ENCODE data around the gene RARS1.

RARS1 gene

GRCh38 chr5:168449166-168449565, 37.1 kb upstream of the RARS1 start:
- CTCF ChIA-PET, result no interaction called here
- no peaks in the 10 kb centered on the region for H3K9me3 ChIP-seq (ENCODE audit: control extremely low read depth in 1 of 5, control insufficient read depth in 4 of 5, insufficient read depth in 2 of 5, low read depth in 1 of 5, low read length in 4 of 5)
- 100% methylated on average over 1 of the region's 2 CpGs for WGBS (ENCODE audit: insufficient coverage)
- no peaks in the 10 kb centered on the region for H3K4me1 ChIP-seq (ENCODE audit: control extremely low read depth in 1 of 4, control insufficient read depth in 4 of 4, insufficient read depth in 4 of 4, low read length in 3 of 4)
- POLR2A ChIA-PET, result no interaction called here
- no peaks in the 10 kb centered on the region for H3K27me3 ChIP-seq (replicated peaks in 2 of 5; ENCODE audit: control insufficient read depth in 4 of 5, insufficient read depth in 5 of 5, low read length in 4 of 5)
- H3K36me3 ChIP-seq (ENCODE audit: control insufficient read depth in 4 of 4, insufficient read depth in 4 of 4, low read length in 3 of 4), result no peaks in the 10 kb centered on the region
- no peak overlapping the region for H3K4me3 ChIP-seq (ENCODE audit: control insufficient read depth in 1 of 7, extremely low read depth in 1 of 7, insufficient read depth in 4 of 7, low read depth in 2 of 7, low read length in 6 of 7)
- no peak for DNase-seq
- H3K27ac ChIP-seq (ENCODE audit: insufficient read depth in 1 of 2, low read depth in 1 of 2, low read length in 2 of 2, poor library complexity in 1 of 2, severe bottlenecking in 2 of 2), result no peak overlapping the region

GRCh38 chr5:168451565-168451964, 34.7 kb upstream of the RARS1 start:
- H3K4me3 ChIP-seq (ENCODE audit: control insufficient read depth in 1 of 7, extremely low read depth in 1 of 7, insufficient read depth in 4 of 7, low read depth in 2 of 7, low read length in 6 of 7), result no peak overlapping the region
- H3K27ac ChIP-seq (ENCODE audit: insufficient read depth in 1 of 2, low read depth in 1 of 2, low read length in 2 of 2, poor library complexity in 1 of 2, severe bottlenecking in 2 of 2), result no peak overlapping the region
- no peaks in the 10 kb centered on the region for H3K27me3 ChIP-seq (replicated peaks in 2 of 5; ENCODE audit: control insufficient read depth in 4 of 5, insufficient read depth in 5 of 5, low read length in 4 of 5)
- H3K9me3 ChIP-seq (ENCODE audit: control extremely low read depth in 1 of 5, control insufficient read depth in 4 of 5, insufficient read depth in 2 of 5, low read depth in 1 of 5, low read length in 4 of 5), result no peaks in the 10 kb centered on the region
- H3K4me1 ChIP-seq (ENCODE audit: control extremely low read depth in 1 of 4, control insufficient read depth in 4 of 4, insufficient read depth in 4 of 4, low read length in 3 of 4), result peaks cover 0 to 2% (median 0%) of the 10 kb centered on the region in 4 experiments
- ChIA-PET POLR2A (no interaction called here), CTCF (no interaction called here)
- no peaks in the 10 kb centered on the region for H3K36me3 ChIP-seq (ENCODE audit: control insufficient read depth in 4 of 4, insufficient read depth in 4 of 4, low read length in 3 of 4)
- WGBS (ENCODE audit: insufficient coverage), result 100% methylated on average over 2 of the region's 3 CpGs
- DNase-seq, result no peak

- H3K27me3 ChIP-seq (replicated peaks in 2 of 5; ENCODE audit: control insufficient read depth in 4 of 5, insufficient read depth in 5 of 5, low read length in 4 of 5), result no peaks in the 10 kb centered on the region
- no peak overlapping the region for H3K4me3 ChIP-seq (ENCODE audit: control insufficient read depth in 1 of 7, extremely low read depth in 1 of 7, insufficient read depth in 4 of 7, low read depth in 2 of 7, low read length in 6 of 7)
- no peak overlapping the region for H3K27ac ChIP-seq (ENCODE audit: insufficient read depth in 1 of 2, low read depth in 1 of 2, low read length in 2 of 2, poor library complexity in 1 of 2, severe bottlenecking in 2 of 2)
- H3K36me3 ChIP-seq (ENCODE audit: control insufficient read depth in 4 of 4, insufficient read depth in 4 of 4, low read length in 3 of 4), result no peaks in the 10 kb centered on the region
- DNase-seq, result no peak
- peaks cover 0 to 4% (median 0%) of the 10 kb centered on the region in 5 experiments for H3K9me3 ChIP-seq (ENCODE audit: control extremely low read depth in 1 of 5, control insufficient read depth in 4 of 5, insufficient read depth in 2 of 5, low read depth in 1 of 5, low read length in 4 of 5)
- peaks cover 0 to 2% (median 0%) of the 10 kb centered on the region in 4 experiments for H3K4me1 ChIP-seq (ENCODE audit: control extremely low read depth in 1 of 4, control insufficient read depth in 4 of 4, insufficient read depth in 4 of 4, low read length in 3 of 4)
- POLR2A ChIA-PET, result no interaction called here
- over 99% methylated on average over 12 of the region's 12 CpGs for WGBS (ENCODE audit: insufficient coverage)
- CTCF ChIA-PET, result interaction anchor here (1.2 kb wide), 1 partner anchor 31 kb away, joined by 3 read pairs; the partner anchor contains the start of gene RARS1
Observed at GRCh38 chr5:168455201-168455600, 31.1 kb upstream of the RARS1 start.

- Histone ChIP-seq H3K4me3 (ENCODE audit: control insufficient read depth in 1 of 7, extremely low read depth in 1 of 7, insufficient read depth in 4 of 7, low read depth in 2 of 7, low read length in 6 of 7) (no peak overlapping the region), H3K27me3 (replicated peaks in 2 of 5; ENCODE audit: control insufficient read depth in 4 of 5, insufficient read depth in 5 of 5, low read length in 4 of 5) (no peaks in the 10 kb centered on the region), H3K9me3 (ENCODE audit: control extremely low read depth in 1 of 5, control insufficient read depth in 4 of 5, insufficient read depth in 2 of 5, low read depth in 1 of 5, low read length in 4 of 5) (peaks cover 0 to 4% (median 0%) of the 10 kb centered on the region in 5 experiments), H3K36me3 (ENCODE audit: control insufficient read depth in 4 of 4, insufficient read depth in 4 of 4, low read length in 3 of 4) (no peaks in the 10 kb centered on the region), H3K27ac (ENCODE audit: insufficient read depth in 1 of 2, low read depth in 1 of 2, low read length in 2 of 2, poor library complexity in 1 of 2, severe bottlenecking in 2 of 2) (no peak overlapping the region), H3K4me1 (ENCODE audit: control extremely low read depth in 1 of 4, control insufficient read depth in 4 of 4, insufficient read depth in 4 of 4, low read length in 3 of 4) (peaks cover 0 to 2% (median 0%) of the 10 kb centered on the region in 4 experiments)
- POLR2A ChIA-PET, result no interaction called here
- 100% methylated on average over 3 of the region's 3 CpGs for WGBS (ENCODE audit: insufficient coverage)
- DNase-seq, result no peak
- CTCF ChIA-PET, result interaction anchor here (1.2 kb wide), 1 partner anchor 32 kb away, joined by 3 read pairs; no protein-coding TSS in a partner anchor
Observed at GRCh38 chr5:168457542-168457941, 28.7 kb upstream of the RARS1 start.

- 92% methylated on average over 8 of the region's 9 CpGs for WGBS (ENCODE audit: insufficient coverage)
- no peaks in the 10 kb centered on the region for H3K27me3 ChIP-seq (replicated peaks in 2 of 5; ENCODE audit: control insufficient read depth in 4 of 5, insufficient read depth in 5 of 5, low read length in 4 of 5)
- DNase-seq, result no peak
- H3K4me1 ChIP-seq (ENCODE audit: control extremely low read depth in 1 of 4, control insufficient read depth in 4 of 4, insufficient read depth in 4 of 4, low read length in 3 of 4), result peaks cover 0 to 5% (median 0%) of the 10 kb centered on the region in 4 experiments
- H3K36me3 ChIP-seq (ENCODE audit: control insufficient read depth in 4 of 4, insufficient read depth in 4 of 4, low read length in 3 of 4), result no peaks in the 10 kb centered on the region
- POLR2A ChIA-PET, result no interaction called here
- H3K4me3 ChIP-seq (ENCODE audit: control insufficient read depth in 1 of 7, extremely low read depth in 1 of 7, insufficient read depth in 4 of 7, low read depth in 2 of 7, low read length in 6 of 7), result no peak overlapping the region
- no peak overlapping the region for H3K27ac ChIP-seq (ENCODE audit: insufficient read depth in 1 of 2, low read depth in 1 of 2, low read length in 2 of 2, poor library complexity in 1 of 2, severe bottlenecking in 2 of 2)
- CTCF ChIA-PET, result no interaction called here
- H3K9me3 ChIP-seq (ENCODE audit: control extremely low read depth in 1 of 5, control insufficient read depth in 4 of 5, insufficient read depth in 2 of 5, low read depth in 1 of 5, low read length in 4 of 5), result peaks cover 0 to 4% (median 0%) of the 10 kb centered on the region in 5 experiments
Observed at GRCh38 chr5:168460606-168461005, 25.7 kb upstream of the RARS1 start.

GRCh38 chr5:168463081-168463480, 23.2 kb upstream of the RARS1 start:
- 100% methylated on average over 2 of the region's 2 CpGs for WGBS (ENCODE audit: insufficient coverage)
- CTCF ChIA-PET, result no interaction called here
- H3K36me3 ChIP-seq (ENCODE audit: control insufficient read depth in 4 of 4, insufficient read depth in 4 of 4, low read length in 3 of 4), result no peaks in the 10 kb centered on the region

GRCh38 chr5:168464214-168464613, 22.1 kb upstream of the RARS1 start:
- H3K4me3 ChIP-seq (ENCODE audit: control insufficient read depth in 1 of 7, extremely low read depth in 1 of 7, insufficient read depth in 4 of 7, low read depth in 2 of 7, low read length in 6 of 7), result no peak overlapping the region
- 45% methylated on average over 2 of the region's 5 CpGs for WGBS (ENCODE audit: insufficient coverage)
- no peak overlapping the region for H3K27ac ChIP-seq (ENCODE audit: insufficient read depth in 1 of 2, low read depth in 1 of 2, low read length in 2 of 2, poor library complexity in 1 of 2, severe bottlenecking in 2 of 2)
- H3K36me3 ChIP-seq (ENCODE audit: control insufficient read depth in 4 of 4, insufficient read depth in 4 of 4, low read length in 3 of 4), result no peaks in the 10 kb centered on the region
- peaks cover 0 to 3% (median 0%) of the 10 kb centered on the region in 4 experiments for H3K4me1 ChIP-seq (ENCODE audit: control extremely low read depth in 1 of 4, control insufficient read depth in 4 of 4, insufficient read depth in 4 of 4, low read length in 3 of 4)
- no peak for DNase-seq
- ChIA-PET CTCF (no interaction called here), POLR2A (no interaction called here)
- no peaks in the 10 kb centered on the region for H3K27me3 ChIP-seq (replicated peaks in 2 of 5; ENCODE audit: control insufficient read depth in 4 of 5, insufficient read depth in 5 of 5, low read length in 4 of 5)
- no peaks in the 10 kb centered on the region for H3K9me3 ChIP-seq (ENCODE audit: control extremely low read depth in 1 of 5, control insufficient read depth in 4 of 5, insufficient read depth in 2 of 5, low read depth in 1 of 5, low read length in 4 of 5)

More at GRCh38 chr5:168463081-168463480, 23.2 kb upstream of the RARS1 start:
- Histone ChIP-seq H3K4me3 (ENCODE audit: control insufficient read depth in 1 of 7, extremely low read depth in 1 of 7, insufficient read depth in 4 of 7, low read depth in 2 of 7, low read length in 6 of 7) (no peak overlapping the region), H3K4me1 (ENCODE audit: control extremely low read depth in 1 of 4, control insufficient read depth in 4 of 4, insufficient read depth in 4 of 4, low read length in 3 of 4) (peaks cover 0 to 3% (median 0%) of the 10 kb centered on the region in 4 experiments), H3K27ac (ENCODE audit: insufficient read depth in 1 of 2, low read depth in 1 of 2, low read length in 2 of 2, poor library complexity in 1 of 2, severe bottlenecking in 2 of 2) (no peak overlapping the region), H3K9me3 (ENCODE audit: control extremely low read depth in 1 of 5, control insufficient read depth in 4 of 5, insufficient read depth in 2 of 5, low read depth in 1 of 5, low read length in 4 of 5) (no peaks in the 10 kb centered on the region), H3K27me3 (replicated peaks in 2 of 5; ENCODE audit: control insufficient read depth in 4 of 5, insufficient read depth in 5 of 5, low read length in 4 of 5) (no peaks in the 10 kb centered on the region)
- no peak for DNase-seq
- POLR2A ChIA-PET, result no interaction called here
